IMR-90 (cell line): ENCODE data around the gene PSMB11.

Experiments used
- BHLHE40 ChIP-seq: fragments of 150-350 bp; IDR thresholded peaks from 2 replicates; pipeline ENCODE4 v1.6.1; 2016; ENCODE audit warnings: mild to moderate bottlenecking, low read depth, low read length
- CEBPB ChIP-seq: IDR thresholded peaks from 2 replicates; pipeline ENCODE4 v1.6.1; 2012; ENCODE audit warnings: low read depth, low read length, improper control_type of control experiment
- CHD1 ChIP-seq: IDR thresholded peaks from 2 replicates; pipeline ENCODE4 v1.6.1; 2012; ENCODE audit warnings: low read depth, low read length, improper control_type of control experiment
- CTCF ChIP-seq: conservative IDR thresholded peaks from 2 replicates; pipeline ENCODE4 v1.5.1; 2012; ENCODE audit warnings: mild to moderate bottlenecking, low read depth, low read length, improper control_type of control experiment
- ELK1 ChIP-seq: fragments of 150-350 bp; IDR thresholded peaks from 2 replicates; pipeline ENCODE4 v1.6.1; 2016; ENCODE audit warnings: low read depth, mild to moderate bottlenecking, low read length, moderate library complexity, borderline replicate concordance
- FOS ChIP-seq: fragments of 150-350 bp; IDR thresholded peaks from 2 replicates; pipeline ENCODE4 v1.6.1; 2016; ENCODE audit warnings: low read depth, low read length
- MAFK ChIP-seq: IDR thresholded peaks from 2 replicates; pipeline ENCODE4 v1.6.1; 2012; ENCODE audit warnings: low read depth, low read length, improper control_type of control experiment
- MXI1 ChIP-seq: IDR thresholded peaks from 2 replicates; pipeline ENCODE4 v1.6.1; 2012; ENCODE audit warnings: low read depth, mild to moderate bottlenecking, low read length, moderate library complexity, borderline replicate concordance
- NFE2L2 ChIP-seq: fragments of 150-350 bp; IDR thresholded peaks from 2 replicates; pipeline ENCODE4 v1.6.1; 2016; ENCODE audit warnings: low read depth, mild to moderate bottlenecking, low read length
- POLR2A ChIP-seq: IDR thresholded peaks from 2 replicates; pipeline ENCODE4 v1.6.1; 2012; ENCODE audit warnings: mild to moderate bottlenecking, low read depth, low read length
- RAD21 ChIP-seq: IDR thresholded peaks from 2 replicates; pipeline ENCODE4 v1.6.1; 2012; ENCODE audit warnings: low read length, improper control_type of control experiment
- RFX5 ChIP-seq: IDR thresholded peaks from 2 replicates; pipeline ENCODE4 v1.8.0; 2012; ENCODE audit warnings: low read depth, mild to moderate bottlenecking, low read length, moderate library complexity
- SMC3 ChIP-seq: fragments of 150-350 bp; IDR thresholded peaks from 2 replicates; pipeline ENCODE4 v1.6.1; 2016; ENCODE audit warnings: low read depth, mild to moderate bottlenecking, antibody characterized with exemption, low read length, moderate library complexity
- TF ChIP-seq, protein P1 (sequence below): fragments of 150-350 bp; IDR thresholded peaks from 2 replicates; pipeline ENCODE4 v1.6.1; 2017; ENCODE audit warnings: mild to moderate bottlenecking, antibody characterized with exemption, low read length, low read depth

- TF ChIP-seq POLR2A (peak; percentile 87), FOS (no peak), BHLHE40 (no peak), CTCF (no peak), SMC3 (no peak), MXI1 (no peak), CHD1 (no peak), ELK1 (no peak), RFX5 (peak; percentile 41; the same call in 1 of the 2 replicates), RAD21 (no peak), MAFK (no peak), NFE2L2 (peak; percentile 72), CEBPB (peak; percentile 98)
- TF ChIP-seq, protein P1, sequence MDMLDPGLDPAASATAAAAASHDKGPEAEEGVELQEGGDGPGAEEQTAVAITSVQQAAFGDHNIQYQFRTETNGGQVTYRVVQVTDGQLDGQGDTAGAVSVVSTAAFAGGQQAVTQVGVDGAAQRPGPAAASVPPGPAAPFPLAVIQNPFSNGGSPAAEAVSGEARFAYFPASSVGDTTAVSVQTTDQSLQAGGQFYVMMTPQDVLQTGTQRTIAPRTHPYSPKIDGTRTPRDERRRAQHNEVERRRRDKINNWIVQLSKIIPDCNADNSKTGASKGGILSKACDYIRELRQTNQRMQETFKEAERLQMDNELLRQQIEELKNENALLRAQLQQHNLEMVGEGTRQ: no peak
Measured at GRCh38 chr14:23034498-23035302, 7.3 kb upstream of the PSMB11 start, which contains the start of gene PSMB5.
